ENCODE measurements around the gene UFSP1.

- TF ChIP-seq POLR2A (IDR thresholded peaks at IDR 0.05) (peak in 1 of 2 donors; percentile 61), CTCF (IDR thresholded peaks at IDR 0.05) (no peak)
These were observed 22.3 kb downstream of the UFSP1 start, which contains the start of gene TRIP6 for GRCh38 chr7:100867040-100867775.
